B cell (primary cell): ENCODE measurements around the gene SEMA3B. TPM values are rescaled to one million over a fixed set of nuclear protein-coding genes. Genes with fewer than 3 reads are reported as not detected.
A peak's percentile ranks its signal among the peaks of the same experiment; 100 is the strongest.

Source experiments
- ATAC-seq: fragments of 200-7000 bp; cut with Tn5 transposase; one replicate; pipeline ENCODE4 v1.10.0; 2021; ENCODE audit warnings: low read depth, mild to moderate bottlenecking, moderate number of reproducible peaks, moderate library complexity
- CTCF ChIA-PET: fragments of 350-600 bp; sonication (Branson Sonifier 250); formaldehyde crosslinking; loops from one replicate; lab custom pipeline; 2021; ENCODE audit warnings: antibody characterized with exemption, inconsistent platforms; lab: Charles Lee
- POLR2A ChIA-PET: fragments of 350-600 bp; sonication (Branson Sonifier 250); formaldehyde crosslinking; loops from one replicate; lab custom pipeline; 2021; ENCODE audit warnings: antibody characterized with exemption; lab: Charles Lee
- DNase-seq: peaks from one replicate; pipeline ENCODE4 v3.0.0; 2013
- H2AFZ ChIP-seq: 2 replicates; pipeline ENCODE4 v1.6.1; 2012; ENCODE audit warnings: mild to moderate bottlenecking, low read depth, low read length; ENCODE audit not compliant: insufficient read depth, poor library complexity, severe bottlenecking
- H3K27ac ChIP-seq, 2 donors: 1 replicate in 1 of 2; 2 replicates in 1 of 2; pipeline ENCODE4 v1.5.1; 2012 to 2013; ENCODE audit warnings: low read length in 2 of 2, mild to moderate bottlenecking in 2 of 2, moderate library complexity in 1 of 2
- H3K27me3 ChIP-seq, 4 experiments: fragments of 200-600 bp in 1 of 4; sonication (generic) in 1 of 4; replicated peaks in 1 of 4; 1 replicate in 2 of 4; 2 replicates in 2 of 4; pipeline versions ENCODE4 v1.6.1 to v1.7.0; 2013 to 2016; ENCODE audit warnings: low read length in 3 of 4, mild to moderate bottlenecking in 2 of 4, mixed read lengths in 1 of 4, moderate library complexity in 1 of 4; ENCODE audit not compliant: insufficient read depth in 4 of 4, control insufficient read depth in 3 of 4; ENCODE audit errors: control extremely low read depth in 1 of 4
- H3K36me3 ChIP-seq, 2 experiments: replicated peaks in 1 of 2; 1 replicate in 1 of 2; 2 replicates in 1 of 2; pipeline versions ENCODE4 v1.6.1 to v1.7.1; 2013; ENCODE audit warnings: low read length in 1 of 2; ENCODE audit not compliant: insufficient read depth in 2 of 2, control insufficient read depth in 1 of 2; ENCODE audit errors: control extremely low read depth in 1 of 2, extremely low read depth in 1 of 2
- H3K4me1 ChIP-seq, 2 donors: fragments of 200-600 bp in 1 of 2; sonication (generic) in 1 of 2; 1 replicate in 1 of 2; 2 replicates in 1 of 2; pipeline versions ENCODE4 v1.5.1 to v1.6.1; 2013 to 2017; ENCODE audit warnings: low read length in 2 of 2; ENCODE audit not compliant: control insufficient read depth in 2 of 2, insufficient read depth in 2 of 2
- H3K4me2 ChIP-seq: replicated peaks from 2 replicates; pipeline ENCODE3; 2012; ENCODE audit warnings: mild to moderate bottlenecking, low read depth, low read length; ENCODE audit not compliant: poor library complexity, severe bottlenecking
- H3K4me3 ChIP-seq, 5 experiments: fragments of 200-600 bp in 1 of 5; sonication (generic) in 1 of 5; 1 replicate in 3 of 5; 2 replicates in 2 of 5; pipeline versions ENCODE4 v1.5.1 to v1.7.0; 2011 to 2016; ENCODE audit warnings: low read length in 4 of 5, mild to moderate bottlenecking in 4 of 5, low read depth in 2 of 5, control low read depth in 1 of 5, moderate library complexity in 1 of 5; ENCODE audit not compliant: insufficient read depth in 1 of 5; ENCODE audit errors: control extremely low read depth in 1 of 5, extremely low read depth in 1 of 5
- H3K79me2 ChIP-seq: fragments of 200-600 bp; sonication (generic); one replicate; pipeline ENCODE4 v1.6.0; 2016; ENCODE audit warnings: low read length; ENCODE audit not compliant: control insufficient read depth, insufficient read depth
- H3K9ac ChIP-seq: fragments of 200-600 bp; sonication (generic); 2 replicates; pipeline ENCODE4 v1.6.1; 2017; ENCODE audit warnings: mild to moderate bottlenecking, low read length, moderate library complexity
- H3K9me3 ChIP-seq, 3 donors: one replicate each; pipeline versions ENCODE4 v1.6.1 to v1.7.1; 2013; ENCODE audit warnings: low read length in 2 of 3; ENCODE audit not compliant: control insufficient read depth in 2 of 3, insufficient read depth in 1 of 3; ENCODE audit errors: control extremely low read depth in 1 of 3
- H4K20me1 ChIP-seq: 2 replicates; pipeline ENCODE4 v1.6.0; 2012; ENCODE audit warnings: mild to moderate bottlenecking, low read length; ENCODE audit not compliant: insufficient read depth, control insufficient read depth, poor library complexity, severe bottlenecking
- H3K27ac Mint-ChIP-seq: one replicate; pipeline ENCODE4 v1.8.0; 2021; ENCODE audit warnings: mixed read lengths
- H3K27me3 Mint-ChIP-seq: one replicate; pipeline ENCODE4 v1.8.0; 2021; ENCODE audit warnings: mixed read lengths
- H3K4me1 Mint-ChIP-seq: one replicate; pipeline ENCODE4 v1.8.0; 2021; ENCODE audit warnings: mixed read lengths
- H3K4me3 Mint-ChIP-seq: one replicate; pipeline ENCODE4 v1.8.0; 2021; ENCODE audit warnings: mixed read lengths
- H3K9me3 Mint-ChIP-seq: one replicate; pipeline ENCODE4 v1.8.0; 2022; ENCODE audit warnings: mixed read lengths; ENCODE audit not compliant: insufficient read depth
- EZH2 ChIP-seq: IDR thresholded peaks from 2 replicates; pipeline ENCODE4 v1.6.1; 2012; ENCODE audit warnings: borderline replicate concordance, low read depth, mild to moderate bottlenecking, moderate library complexity, low read length; ENCODE audit not compliant: insufficient read depth, poor library complexity, severe bottlenecking
- WGBS: methylation state at CpG from one replicate; pipeline ENCODE4 v1.1.5; 2013; ENCODE audit warnings: missing lambda C conversion rate; ENCODE audit not compliant: insufficient coverage; 5-methylcytosine and 5-hydroxymethylcytosine counted together
- intact Hi-C: fragments of 100-400 bp; cut with micrococcal nuclease; formaldehyde crosslinking; loops from one replicate; pipeline ENCODE4 v1.10.0; 2022
- polyA plus RNA-seq: library from polyadenylated mRNA; depleted of rRNA; stranded (reverse); fragments of >200 nt; gene quantifications from 2 replicates; pipeline ENCODE4 v1.2.3, GENCODE V29; 2012
- total RNA-seq, 2 donors: library from RNA; stranded (reverse); fragments of 120-200 nt in 1 of 2; gene quantifications; 1 replicate in 1 of 2; 2 replicates in 1 of 2; pipeline versions ENCODE4 v1.2.3 to v1.2.4, GENCODE V29; 2013 to 2022
- TF ChIP-seq, protein P1 (sequence below): fragments of 200-600 bp; IDR thresholded peaks from one replicate; pipeline ENCODE4 v1.8.0; 2022; ENCODE audit warnings: antibody characterized with exemption, mild to moderate bottlenecking

SEMA3B gene
- total and polyA plus RNA-seq, 2 donors (not counting 1 experiment from before 2014, with no cell fraction given) = 0.34 to 0.52 TPM

GRCh38 chr3:50230794-50231125 is 38.2 kb upstream of the SEMA3B start:
- Histone ChIP-seq H3K36me3 (no peaks in the 10 kb centered on the region), H4K20me1 (no peaks in the 10 kb centered on the region), H3K4me2 (peak overlapping the region; percentile 75), H3K27ac (peak overlapping the region in 1 of 2 donors; percentile 25), H3K27me3 (no peaks in the 10 kb centered on the region), H3K79me2 (peaks cover 67% of the 10 kb centered on the region), H3K9ac (peak overlapping the region; percentile 11), H3K4me1 (peaks cover 34 to 63% of the 10 kb centered on the region in 2 donors), H3K9me3 (no peaks in the 10 kb centered on the region), H3K4me3 (peak overlapping the region in 1 of 5 experiments; percentile 20), H2AFZ (peak overlapping the region; percentile 59)
- peak overlapping the region; percentile 30 for H3K4me3 Mint-ChIP-seq
- H3K9me3 Mint-ChIP-seq = no peaks in the 10 kb centered on the region
- H3K27ac Mint-ChIP-seq = peak overlapping the region; percentile 78
- H3K27me3 Mint-ChIP-seq = no peaks in the 10 kb centered on the region
- no peak for ATAC-seq
- intact Hi-C loops = loop anchor here (10.0 kb wide), 1 partner anchor 886 kb away; the partner anchor contains the start of gene USP4
- H3K4me1 Mint-ChIP-seq = peaks cover 59% of the 10 kb centered on the region
- WGBS = 92% methylated on average over 3 of the region's 4 CpGs
- TF ChIP-seq EZH2 = no peak
- TF ChIP-seq, protein P1, sequence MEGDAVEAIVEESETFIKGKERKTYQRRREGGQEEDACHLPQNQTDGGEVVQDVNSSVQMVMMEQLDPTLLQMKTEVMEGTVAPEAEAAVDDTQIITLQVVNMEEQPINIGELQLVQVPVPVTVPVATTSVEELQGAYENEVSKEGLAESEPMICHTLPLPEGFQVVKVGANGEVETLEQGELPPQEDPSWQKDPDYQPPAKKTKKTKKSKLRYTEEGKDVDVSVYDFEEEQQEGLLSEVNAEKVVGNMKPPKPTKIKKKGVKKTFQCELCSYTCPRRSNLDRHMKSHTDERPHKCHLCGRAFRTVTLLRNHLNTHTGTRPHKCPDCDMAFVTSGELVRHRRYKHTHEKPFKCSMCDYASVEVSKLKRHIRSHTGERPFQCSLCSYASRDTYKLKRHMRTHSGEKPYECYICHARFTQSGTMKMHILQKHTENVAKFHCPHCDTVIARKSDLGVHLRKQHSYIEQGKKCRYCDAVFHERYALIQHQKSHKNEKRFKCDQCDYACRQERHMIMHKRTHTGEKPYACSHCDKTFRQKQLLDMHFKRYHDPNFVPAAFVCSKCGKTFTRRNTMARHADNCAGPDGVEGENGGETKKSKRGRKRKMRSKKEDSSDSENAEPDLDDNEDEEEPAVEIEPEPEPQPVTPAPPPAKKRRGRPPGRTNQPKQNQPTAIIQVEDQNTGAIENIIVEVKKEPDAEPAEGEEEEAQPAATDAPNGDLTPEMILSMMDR = no peak
- POLR2A ChIA-PET = interaction anchor here (0.8 to 1.7 kb wide), 3 partner anchors 9 to 16 kb away, joined by 3 to 7 read pairs (median 4); no protein-coding TSS in a partner anchor
- no peak for DNase-seq
- CTCF ChIA-PET = interaction anchor here (1.3 to 22.2 kb wide), 3 partner anchors 18 to 66 kb away, joined by 3 to 596 read pairs (median 214); partner anchors contain the start of genes GNAI2 and GNAT1

- Histone ChIP-seq H3K4me1 (peaks cover 34 to 54% of the 10 kb centered on the region in 2 donors), H3K36me3 (no peaks in the 10 kb centered on the region), H3K4me2 (no peak overlapping the region), H2AFZ (no peak overlapping the region), H3K27ac (no peak overlapping the region), H3K79me2 (peaks cover 73% of the 10 kb centered on the region), H3K9me3 (no peaks in the 10 kb centered on the region), H4K20me1 (peaks cover 4% of the 10 kb centered on the region), H3K27me3 (no peaks in the 10 kb centered on the region), H3K9ac (no peak overlapping the region), H3K4me3 (no peak overlapping the region)
- H3K27me3 Mint-ChIP-seq = no peaks in the 10 kb centered on the region
- POLR2A ChIA-PET = interaction anchor here (1.7 kb wide), 1 partner anchor 8 kb away, joined by 3 read pairs; no protein-coding TSS in a partner anchor
- CTCF ChIA-PET = interaction anchor here (15.2 to 22.2 kb wide), 2 partner anchors 17 to 38 kb away, joined by 214 to 596 read pairs; partner anchors contain the start of genes GNAI2 and GNAT1
- no peak for TF ChIP-seq EZH2
- TF ChIP-seq, protein P1 = no peak
- H3K4me1 Mint-ChIP-seq = peaks cover 56% of the 10 kb centered on the region
- peak overlapping the region; percentile 26 for H3K27ac Mint-ChIP-seq
- WGBS = 96% methylated on average over 5 of the region's 5 CpGs
- no peak overlapping the region for H3K4me3 Mint-ChIP-seq
- intact Hi-C loops = loop anchor here (10.0 kb wide), 1 partner anchor 887 kb away; the partner anchor contains the start of gene USP4
- ATAC-seq = no peak
- no peaks in the 10 kb centered on the region for H3K9me3 Mint-ChIP-seq
- no peak for DNase-seq
Observed at GRCh38 chr3:50231581-50231980, 37.4 kb upstream of the SEMA3B start.
